ENCODE measurements around the gene CMSS1. TPM values are rescaled to one million over a fixed set of nuclear protein-coding genes. Genes with fewer than 3 reads are reported as not detected.

CMSS1 gene
- polyA plus RNA-seq, 1 of the 3 experiments (the other 2 are of a cell fraction): 9.1 TPM

DNA sequence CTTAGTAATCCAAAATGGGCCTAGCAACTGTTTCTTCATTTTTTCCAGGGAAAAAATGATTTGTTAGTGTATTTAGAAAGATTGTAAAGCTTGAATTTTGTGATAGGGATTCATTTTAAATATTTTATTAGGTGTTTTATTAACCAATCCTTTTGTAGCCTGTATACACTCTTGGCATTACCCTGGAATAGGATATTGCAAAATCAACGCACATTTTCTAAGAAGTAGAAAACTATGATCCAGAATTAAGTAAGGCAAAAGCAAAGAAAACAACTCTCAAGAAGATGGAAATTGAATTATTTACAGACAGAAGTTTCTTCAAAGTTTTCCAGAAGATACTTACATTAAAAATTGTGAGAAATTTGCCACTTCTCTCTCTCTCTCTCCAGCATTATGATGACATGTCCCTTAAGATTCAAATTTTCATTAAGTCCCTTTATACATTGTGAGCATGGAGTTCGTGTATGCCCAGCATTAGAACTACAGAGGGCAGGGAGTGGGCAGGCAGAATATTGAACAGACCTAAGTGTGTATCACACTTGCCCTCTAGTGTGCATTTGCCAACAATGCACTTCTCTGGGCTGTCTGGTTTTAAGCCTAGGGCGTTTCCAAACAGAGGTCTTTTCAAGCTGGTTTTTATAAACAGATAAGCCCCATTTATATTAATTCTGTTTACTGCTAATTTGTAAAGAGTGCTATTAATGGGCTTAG is 28.5 kb upstream of the CMSS1 start:
- no peaks in the 10 kb centered on the region for H3K27me3 ChIP-seq (ENCODE audit: insufficient read depth)
- H3K4me2 ChIP-seq: no peak overlapping the region
- H3K4me1 ChIP-seq (ENCODE audit: control insufficient read depth in 1 of 2, insufficient read depth in 2 of 2, low read depth in 1 of 2, low read length in 1 of 2): no peaks in the 10 kb centered on the region; a peak in 1 of 4 replicates
- H4K20me1 ChIP-seq (ENCODE audit: insufficient read depth): no peaks in the 10 kb centered on the region
- H3K27ac ChIP-seq (ENCODE audit: low read depth in 2 of 2, low read length in 1 of 2): no peak overlapping the region
- ChIA-PET POLR2A (no interaction called here), CTCF (interaction anchor here (0.6 to 3.6 kb wide), 16 partner anchors 11 to 290 kb away, joined by 3 to 20 read pairs (median 4); no protein-coding TSS in a partner anchor)
- H3K36me3 ChIP-seq (replicated peaks in 1 of 2; ENCODE audit: control insufficient read depth in 1 of 2, insufficient read depth in 2 of 2, low read length in 1 of 2): no peaks in the 10 kb centered on the region
- TF ChIP-seq, protein P1, sequence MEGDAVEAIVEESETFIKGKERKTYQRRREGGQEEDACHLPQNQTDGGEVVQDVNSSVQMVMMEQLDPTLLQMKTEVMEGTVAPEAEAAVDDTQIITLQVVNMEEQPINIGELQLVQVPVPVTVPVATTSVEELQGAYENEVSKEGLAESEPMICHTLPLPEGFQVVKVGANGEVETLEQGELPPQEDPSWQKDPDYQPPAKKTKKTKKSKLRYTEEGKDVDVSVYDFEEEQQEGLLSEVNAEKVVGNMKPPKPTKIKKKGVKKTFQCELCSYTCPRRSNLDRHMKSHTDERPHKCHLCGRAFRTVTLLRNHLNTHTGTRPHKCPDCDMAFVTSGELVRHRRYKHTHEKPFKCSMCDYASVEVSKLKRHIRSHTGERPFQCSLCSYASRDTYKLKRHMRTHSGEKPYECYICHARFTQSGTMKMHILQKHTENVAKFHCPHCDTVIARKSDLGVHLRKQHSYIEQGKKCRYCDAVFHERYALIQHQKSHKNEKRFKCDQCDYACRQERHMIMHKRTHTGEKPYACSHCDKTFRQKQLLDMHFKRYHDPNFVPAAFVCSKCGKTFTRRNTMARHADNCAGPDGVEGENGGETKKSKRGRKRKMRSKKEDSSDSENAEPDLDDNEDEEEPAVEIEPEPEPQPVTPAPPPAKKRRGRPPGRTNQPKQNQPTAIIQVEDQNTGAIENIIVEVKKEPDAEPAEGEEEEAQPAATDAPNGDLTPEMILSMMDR (IDR thresholded peaks at IDR 0.05): peak; percentile 76
- TF ChIP-seq NFIC (IDR thresholded peaks at IDR 0.05; ENCODE audit: borderline replicate concordance) (no peak), CHD2 (IDR thresholded peaks at IDR 0.05; ENCODE audit: low read length, partially characterized antibody) (peak; percentile 17), RAD21 (IDR thresholded peaks at IDR 0.05; ENCODE audit: low read length) (peak; percentile 77), SMC3 (IDR thresholded peaks at IDR 0.05; ENCODE audit: low read depth, low read length) (peak; percentile 71)
- no peaks in the 10 kb centered on the region for H3F3A ChIP-seq (replicated peaks; ENCODE audit: insufficient read depth)
- H3K4me3 ChIP-seq (ENCODE audit: low read depth in 2 of 2, low read length in 1 of 2): no peak overlapping the region; a peak in 1 of 4 replicates
- H2AFZ ChIP-seq (ENCODE audit: low read depth): no peak overlapping the region; the same call in 1 of the 2 replicates
- H3K9me2 ChIP-seq: no peaks in the 10 kb centered on the region
- H3K79me2 ChIP-seq (ENCODE audit: insufficient read depth): no peaks in the 10 kb centered on the region
- DNase-seq: peak; percentile 62
- H3K9me3 ChIP-seq: no peaks in the 10 kb centered on the region
- 9% methylated on average over 3 of the region's 3 CpGs for WGBS (ENCODE audit: low lambda C conversion rate)
- no peak overlapping the region for H3K9ac ChIP-seq

DNA sequence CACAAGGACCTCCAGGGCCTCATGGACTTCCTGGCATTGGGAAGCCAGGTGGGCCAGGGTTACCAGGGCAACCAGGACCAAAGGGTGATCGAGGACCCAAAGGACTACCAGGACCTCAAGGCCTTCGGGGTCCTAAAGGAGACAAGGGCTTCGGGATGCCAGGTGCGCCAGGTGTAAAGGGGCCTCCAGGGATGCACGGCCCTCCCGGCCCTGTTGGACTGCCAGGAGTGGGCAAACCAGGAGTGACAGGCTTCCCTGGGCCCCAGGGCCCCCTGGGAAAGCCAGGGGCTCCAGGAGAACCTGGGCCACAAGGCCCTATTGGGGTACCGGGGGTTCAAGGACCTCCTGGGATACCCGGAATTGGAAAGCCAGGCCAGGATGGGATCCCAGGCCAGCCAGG is 23.2 kb upstream of the CMSS1 start:
- no peaks in the 10 kb centered on the region for H3K27me3 ChIP-seq (ENCODE audit: insufficient read depth)
- no peaks in the 10 kb centered on the region for H3K9me3 ChIP-seq
- no peaks in the 10 kb centered on the region for H3K79me2 ChIP-seq (ENCODE audit: insufficient read depth)
- H3K4me2 ChIP-seq: no peak overlapping the region
- H4K20me1 ChIP-seq (ENCODE audit: insufficient read depth): no peaks in the 10 kb centered on the region
- no peak overlapping the region for H3K27ac ChIP-seq (ENCODE audit: low read depth in 2 of 2, low read length in 1 of 2)
- 20% methylated on average over 1 of the region's 8 CpGs for WGBS (ENCODE audit: low lambda C conversion rate)
- no peaks in the 10 kb centered on the region for H3K36me3 ChIP-seq (replicated peaks in 1 of 2; ENCODE audit: control insufficient read depth in 1 of 2, insufficient read depth in 2 of 2, low read length in 1 of 2)
- no peak for DNase-seq
- H3K9ac ChIP-seq: no peak overlapping the region
- H2AFZ ChIP-seq (ENCODE audit: low read depth): no peak overlapping the region
- no peaks in the 10 kb centered on the region; a peak in 1 of 4 replicates for H3K4me1 ChIP-seq (ENCODE audit: control insufficient read depth in 1 of 2, insufficient read depth in 2 of 2, low read depth in 1 of 2, low read length in 1 of 2)
- no peaks in the 10 kb centered on the region for H3K9me2 ChIP-seq
- TF ChIP-seq CHD2 (IDR thresholded peaks at IDR 0.05; ENCODE audit: low read length, partially characterized antibody) (no peak), MXI1 (IDR thresholded peaks at IDR 0.05; ENCODE audit: low read depth, low read length) (no peak)
- TF ChIP-seq, protein P2, sequence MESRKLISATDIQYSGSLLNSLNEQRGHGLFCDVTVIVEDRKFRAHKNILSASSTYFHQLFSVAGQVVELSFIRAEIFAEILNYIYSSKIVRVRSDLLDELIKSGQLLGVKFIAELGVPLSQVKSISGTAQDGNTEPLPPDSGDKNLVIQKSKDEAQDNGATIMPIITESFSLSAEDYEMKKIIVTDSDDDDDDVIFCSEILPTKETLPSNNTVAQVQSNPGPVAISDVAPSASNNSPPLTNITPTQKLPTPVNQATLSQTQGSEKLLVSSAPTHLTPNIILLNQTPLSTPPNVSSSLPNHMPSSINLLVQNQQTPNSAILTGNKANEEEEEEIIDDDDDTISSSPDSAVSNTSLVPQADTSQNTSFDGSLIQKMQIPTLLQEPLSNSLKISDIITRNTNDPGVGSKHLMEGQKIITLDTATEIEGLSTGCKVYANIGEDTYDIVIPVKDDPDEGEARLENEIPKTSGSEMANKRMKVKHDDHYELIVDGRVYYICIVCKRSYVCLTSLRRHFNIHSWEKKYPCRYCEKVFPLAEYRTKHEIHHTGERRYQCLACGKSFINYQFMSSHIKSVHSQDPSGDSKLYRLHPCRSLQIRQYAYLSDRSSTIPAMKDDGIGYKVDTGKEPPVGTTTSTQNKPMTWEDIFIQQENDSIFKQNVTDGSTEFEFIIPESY (IDR thresholded peaks at IDR 0.05; ENCODE audit: borderline replicate concordance, low read depth): no peak
- no peaks in the 10 kb centered on the region for H3F3A ChIP-seq (replicated peaks; ENCODE audit: insufficient read depth)
- POLR2A ChIA-PET: no interaction called here
- H3K4me3 ChIP-seq (ENCODE audit: low read depth in 2 of 2, low read length in 1 of 2): no peak overlapping the region
- CTCF ChIA-PET: no interaction called here

All from SK-N-SH (cell line).